Suppressor macrophage (primary cell): ENCODE data around the gene UBE2V1.
"Not testable (repeated sequence)": the region's sequence is repeated elsewhere in the genome, so short reads cannot be mapped to it uniquely, and the experiment has no call there.

Experiments
- DNase-seq, 4 experiments: peaks; one replicate each; pipeline ENCODE4 v3.0.0-alpha.2; 2020 to 2022

Gene UBE2V1

GRCh38 chr20:50094522-50094921 lies 18.4 kb downstream of the UBE2V1 start:
- DNase-seq = no peak

- peak in 1 of 4 experiments; percentile 30 for DNase-seq
Measured at GRCh38 chr20:50093240-50093639, 19.7 kb downstream of the UBE2V1 start.

DNA sequence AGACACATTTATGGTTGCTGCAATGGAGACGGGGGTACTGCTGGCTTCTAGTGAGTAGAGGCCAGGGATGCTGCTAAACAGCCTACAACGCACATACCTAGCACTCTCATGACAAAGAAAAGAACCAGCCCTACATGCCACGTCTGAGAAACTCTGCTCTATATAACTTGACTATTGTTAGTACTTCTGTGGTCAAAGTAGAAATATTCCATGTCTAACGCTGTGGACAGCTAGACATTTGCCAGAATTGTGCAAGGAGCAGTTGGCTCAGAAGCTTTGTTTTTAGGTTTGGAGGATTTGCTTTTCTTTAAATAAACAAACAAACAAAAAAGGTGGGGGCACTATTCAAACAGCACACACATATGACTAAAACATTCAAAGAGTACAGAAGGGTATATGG lies 20.5 kb downstream of the UBE2V1 start:
- DNase-seq = no peak

- no peak for DNase-seq
Measured at GRCh38 chr20:50089787-50090177, 23.2 kb downstream of the UBE2V1 start.

DNA sequence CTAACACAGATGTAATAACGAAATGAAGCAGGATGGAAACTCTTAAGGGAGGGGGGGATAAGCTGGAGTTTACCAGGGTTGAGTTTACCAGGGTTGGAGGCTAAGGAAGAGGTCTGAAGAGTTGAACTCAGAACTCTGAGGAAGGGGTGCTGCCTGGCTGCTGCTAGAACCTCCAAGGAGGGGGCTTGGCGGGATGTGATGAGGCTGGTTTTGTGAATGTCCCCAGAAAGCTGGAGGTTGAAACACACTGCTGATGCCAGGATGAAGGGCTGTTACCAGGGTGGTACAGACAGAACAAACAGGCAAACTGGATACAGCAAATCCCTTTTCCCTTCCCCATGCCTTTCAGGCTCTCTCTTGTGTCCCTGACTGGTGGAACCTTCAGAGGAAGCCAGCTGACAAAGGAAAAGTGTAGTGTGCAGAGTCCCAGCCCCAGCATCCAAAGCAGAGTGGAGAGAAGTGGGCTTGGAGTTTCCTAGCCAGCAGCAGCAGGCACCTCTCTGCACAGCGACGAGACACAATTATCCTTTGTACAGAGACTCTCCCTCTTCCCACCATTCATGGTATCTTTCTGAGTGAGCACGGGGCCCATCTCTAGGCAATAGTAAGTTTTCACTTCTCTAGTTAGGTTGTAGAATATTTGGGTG lies 23.7 kb downstream of the UBE2V1 start:
- no peak for DNase-seq

DNA sequence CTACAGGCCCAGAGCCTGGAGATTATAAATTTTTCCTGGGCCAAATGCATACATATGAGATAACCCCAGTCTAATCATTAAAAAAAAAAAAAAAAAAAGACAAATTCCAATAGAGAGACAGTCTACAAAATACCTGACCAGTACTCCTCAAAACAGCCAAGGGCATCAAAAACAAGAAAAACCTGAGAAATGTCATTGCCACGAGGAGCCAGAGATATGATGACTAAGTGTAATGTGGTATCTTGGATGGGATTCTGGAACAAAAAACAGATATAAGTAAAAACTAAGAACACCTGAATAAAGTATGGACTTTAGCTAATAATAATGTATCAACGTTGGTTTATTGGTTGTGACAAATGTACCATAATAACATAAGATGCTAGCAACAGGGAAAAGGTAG lies 24.9 kb downstream of the UBE2V1 start:
- no peak for DNase-seq

GRCh38 chr20:50085481-50086365 lies 27.2 kb downstream of the UBE2V1 start:
- peak; percentile 73 to 89 (median 88) for DNase-seq

DNA sequence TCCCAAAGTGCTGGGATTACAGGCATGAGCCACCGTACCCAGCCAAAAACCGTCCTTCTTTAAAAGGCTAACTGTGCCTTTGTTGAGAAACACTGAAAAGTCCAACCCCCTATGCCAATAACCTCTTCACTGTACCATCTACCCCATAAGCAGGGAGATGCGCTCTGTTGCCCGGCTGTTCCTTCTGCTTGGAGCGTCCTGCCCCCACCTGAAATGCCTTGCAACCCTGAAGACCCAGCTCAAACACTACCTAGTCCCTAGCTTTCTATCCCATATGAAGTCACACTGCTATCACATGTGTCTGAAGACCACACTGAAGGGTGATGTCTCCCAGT lies 27.8 kb downstream of the UBE2V1 start:
- no peak for DNase-seq

DNA sequence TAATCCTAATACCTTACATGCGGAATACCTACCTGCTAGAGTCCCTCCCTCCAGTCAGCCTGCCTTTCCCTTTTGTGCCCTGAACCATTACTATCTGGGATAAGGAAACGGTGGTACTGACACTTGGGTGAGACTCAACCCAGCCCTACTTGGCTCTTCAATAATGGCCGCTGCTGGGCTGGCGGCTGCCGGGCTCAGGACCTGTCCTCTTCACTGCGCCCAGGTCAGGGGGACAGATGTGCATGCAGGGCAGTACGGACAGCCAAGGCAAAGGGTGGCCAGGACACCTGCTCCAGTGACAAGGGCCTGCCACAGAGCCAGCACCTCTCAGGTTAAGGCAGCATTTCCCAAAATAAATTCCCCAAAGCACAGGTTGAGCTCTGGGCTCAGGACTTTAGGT lies 29.9 kb downstream of the UBE2V1 start:
- no peak for DNase-seq

DNA sequence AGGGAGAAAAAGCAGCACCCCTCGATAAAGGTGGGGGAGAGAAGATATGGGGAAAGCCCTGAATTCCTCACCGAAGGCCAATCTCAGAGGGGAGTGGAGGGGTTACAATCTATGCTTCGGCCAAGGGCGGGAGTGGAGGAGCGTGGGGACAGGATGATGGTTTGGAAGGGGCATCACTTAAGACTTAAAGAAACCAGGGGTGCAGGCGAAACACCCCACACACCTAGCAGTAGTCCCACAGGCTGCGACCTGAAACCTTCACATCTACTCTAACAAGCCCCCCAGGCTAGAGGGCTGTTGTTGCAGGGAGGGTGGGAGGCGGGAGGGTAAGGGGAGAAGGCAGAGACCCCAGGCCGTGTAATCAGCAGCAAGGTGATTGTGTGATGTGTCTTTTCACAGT lies 30.9 kb downstream of the UBE2V1 start:
- not testable (repeated sequence) for DNase-seq

DNA sequence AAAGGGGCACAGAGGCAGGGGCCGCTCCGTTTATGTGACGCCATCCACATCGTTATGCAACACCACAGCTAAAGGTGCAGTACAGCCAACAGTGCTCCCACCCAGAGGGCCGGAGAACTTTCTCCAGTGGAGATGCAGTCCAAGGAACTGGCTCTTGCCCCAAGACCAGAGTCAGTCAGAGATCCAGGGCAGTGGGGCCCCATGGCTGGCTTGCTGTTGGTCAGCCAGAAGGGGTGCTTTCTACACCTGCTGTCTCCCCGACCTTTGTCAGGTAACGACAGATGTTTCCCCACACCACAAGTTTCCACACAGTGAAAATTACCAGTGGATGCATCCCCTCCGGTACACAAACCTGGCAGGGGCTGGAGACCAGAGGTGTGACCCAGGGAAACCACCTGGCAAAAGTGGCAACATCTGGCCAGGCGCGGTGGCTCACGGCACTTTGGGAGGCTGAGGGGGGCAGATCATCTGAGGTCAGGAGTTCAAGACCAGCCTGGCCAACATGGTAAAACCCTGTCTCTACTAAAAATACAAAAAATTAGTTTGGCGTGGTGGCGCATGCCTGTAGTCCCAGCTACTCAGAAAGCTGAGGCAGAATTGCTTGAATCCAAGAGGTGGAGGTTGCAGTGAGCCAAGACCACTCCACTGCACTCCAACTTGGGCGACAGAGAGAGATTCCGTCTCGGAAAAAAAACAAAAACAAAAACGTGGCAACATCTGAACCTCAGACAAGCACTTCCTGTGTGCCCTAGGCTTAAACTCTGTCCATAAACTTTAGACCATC lies 34.9 kb downstream of the UBE2V1 start:
- no peak for DNase-seq

- DNase-seq = no peak
Measured at GRCh38 chr20:50073500-50073899, 39.5 kb downstream of the UBE2V1 start.

DNA sequence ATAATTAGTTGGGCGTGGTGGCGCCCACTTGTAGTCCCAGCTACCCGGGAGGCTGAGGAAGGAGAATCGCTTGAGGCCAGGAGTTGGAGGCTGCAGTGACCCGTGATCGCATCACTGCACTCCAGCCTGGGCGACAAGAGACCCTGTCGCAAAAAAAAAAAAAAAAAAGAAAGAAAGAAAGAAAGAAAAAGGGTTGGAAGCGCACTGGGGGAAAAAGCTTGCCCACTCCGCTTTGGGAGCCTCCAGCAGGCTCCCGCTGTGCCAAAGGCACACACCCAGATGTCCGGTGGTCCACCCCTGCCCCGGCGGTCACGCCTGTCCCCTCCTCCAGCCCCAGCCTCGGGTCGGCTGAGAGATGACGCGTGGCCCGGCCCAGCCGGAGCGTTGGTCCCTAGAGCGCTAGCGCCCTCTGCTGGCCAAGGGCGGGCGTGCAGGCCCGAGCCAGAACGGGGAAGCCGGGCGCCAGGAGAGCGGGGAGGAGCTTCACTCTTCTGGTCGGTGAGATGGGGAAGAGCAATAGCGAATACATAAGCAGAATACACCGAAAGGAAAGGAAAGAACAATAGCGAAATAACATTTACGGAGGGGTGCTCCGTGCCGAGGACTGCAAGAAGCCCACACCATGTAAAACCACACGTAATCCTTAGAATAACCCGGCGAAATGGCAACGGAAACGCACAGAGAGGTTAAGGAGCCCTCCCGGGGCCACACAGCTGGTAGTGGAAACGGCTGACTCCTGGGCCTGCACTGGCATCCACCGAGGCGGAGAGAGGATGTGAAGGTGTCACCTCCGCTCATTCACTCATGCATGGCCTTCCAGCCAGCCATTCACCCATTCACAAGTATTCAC lies 41.7 kb downstream of the UBE2V1 start:
- peak; percentile 90 to 98 (median 94) for DNase-seq

DNA sequence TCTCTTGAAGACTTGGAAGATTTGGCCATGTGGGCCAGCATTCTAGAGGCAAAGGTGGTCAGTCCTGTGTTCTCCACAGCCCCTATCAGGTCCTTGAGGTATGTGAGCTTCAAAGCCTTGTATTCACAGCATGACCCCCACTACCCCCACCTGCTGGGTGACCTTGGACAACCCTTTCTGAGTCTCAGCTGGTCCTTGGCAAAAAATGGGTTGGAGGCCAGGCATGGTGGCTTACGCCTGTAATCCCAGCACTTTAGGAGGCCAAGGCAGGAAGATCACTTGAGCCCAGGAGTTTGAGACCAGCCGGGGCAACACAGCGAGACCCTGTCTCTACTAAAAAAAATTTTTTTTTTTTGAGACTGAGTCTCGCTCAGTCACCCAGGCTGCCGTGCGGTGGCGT lies 42.6 kb downstream of the UBE2V1 start:
- no peak for DNase-seq

DNA sequence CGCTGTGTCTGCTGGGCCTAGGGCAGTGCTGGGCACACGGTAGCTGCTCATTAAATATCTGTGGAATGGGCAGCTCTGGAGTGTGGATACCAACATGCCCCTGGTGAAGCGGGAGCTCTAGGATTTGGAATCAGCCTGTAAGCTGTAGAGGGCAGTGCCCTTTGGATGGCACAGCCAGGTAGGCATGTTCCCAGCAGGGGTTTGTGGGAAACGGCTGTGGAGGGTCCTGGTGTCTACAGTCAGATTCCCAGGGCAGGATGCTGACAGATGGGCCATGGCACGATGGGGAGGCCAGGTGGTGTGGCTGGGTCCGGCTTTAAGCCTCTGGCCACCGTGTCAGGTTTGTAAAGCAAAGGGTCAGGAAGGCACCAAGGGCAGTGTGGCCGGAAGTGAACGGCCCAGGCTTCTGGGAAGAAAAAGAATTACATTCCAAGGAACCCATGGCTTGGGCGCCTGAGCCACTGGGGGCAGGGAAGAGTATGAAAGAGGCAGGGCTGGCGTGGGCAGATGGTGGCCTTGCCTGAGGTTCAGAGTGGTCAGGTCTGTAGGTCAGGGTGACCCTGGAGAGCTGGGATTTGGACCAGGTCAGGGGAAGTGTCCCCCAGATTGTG lies 44.8 kb downstream of the UBE2V1 start:
- DNase-seq = no peak

DNA sequence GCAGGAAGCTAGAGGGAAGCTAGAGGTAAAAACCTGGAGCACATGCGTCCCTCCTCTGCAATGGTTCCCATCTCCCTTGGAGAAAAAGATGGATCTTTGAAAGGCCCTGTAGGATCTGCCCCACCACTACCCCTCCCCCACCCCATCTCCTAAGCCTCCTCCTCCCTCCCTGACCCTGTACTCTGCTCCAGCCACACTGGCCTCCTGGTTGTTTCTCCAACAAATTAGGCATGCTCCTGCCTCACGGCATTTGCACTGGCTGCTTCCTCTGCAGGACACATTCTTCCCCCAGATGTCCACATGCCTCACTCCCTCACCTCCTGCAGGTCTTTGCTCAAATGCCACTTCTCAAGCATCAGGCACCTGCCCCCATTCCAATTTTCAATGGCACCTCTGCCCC lies 45.5 kb downstream of the UBE2V1 start:
- no peak for DNase-seq

DNA sequence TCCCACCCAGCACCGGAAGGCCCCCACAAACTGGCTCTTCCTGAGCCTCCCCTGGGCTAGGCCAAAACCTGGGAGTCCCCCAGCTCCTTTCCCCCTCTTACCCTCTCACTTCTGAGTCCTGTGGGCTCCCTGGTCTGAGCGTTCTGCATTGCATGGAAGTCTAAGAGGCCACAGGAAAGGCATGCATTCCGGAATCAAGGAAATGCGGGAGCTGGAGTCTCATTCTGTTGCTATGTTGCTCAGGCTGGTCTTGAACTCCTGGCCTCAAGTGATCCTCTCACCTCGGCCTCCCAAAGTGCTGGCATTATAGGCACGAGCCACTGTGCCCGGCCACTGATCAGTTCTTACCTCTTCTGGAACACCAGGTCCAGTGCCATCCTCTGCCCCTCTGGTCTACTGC lies 45.9 kb downstream of the UBE2V1 start:
- DNase-seq = no peak

DNA sequence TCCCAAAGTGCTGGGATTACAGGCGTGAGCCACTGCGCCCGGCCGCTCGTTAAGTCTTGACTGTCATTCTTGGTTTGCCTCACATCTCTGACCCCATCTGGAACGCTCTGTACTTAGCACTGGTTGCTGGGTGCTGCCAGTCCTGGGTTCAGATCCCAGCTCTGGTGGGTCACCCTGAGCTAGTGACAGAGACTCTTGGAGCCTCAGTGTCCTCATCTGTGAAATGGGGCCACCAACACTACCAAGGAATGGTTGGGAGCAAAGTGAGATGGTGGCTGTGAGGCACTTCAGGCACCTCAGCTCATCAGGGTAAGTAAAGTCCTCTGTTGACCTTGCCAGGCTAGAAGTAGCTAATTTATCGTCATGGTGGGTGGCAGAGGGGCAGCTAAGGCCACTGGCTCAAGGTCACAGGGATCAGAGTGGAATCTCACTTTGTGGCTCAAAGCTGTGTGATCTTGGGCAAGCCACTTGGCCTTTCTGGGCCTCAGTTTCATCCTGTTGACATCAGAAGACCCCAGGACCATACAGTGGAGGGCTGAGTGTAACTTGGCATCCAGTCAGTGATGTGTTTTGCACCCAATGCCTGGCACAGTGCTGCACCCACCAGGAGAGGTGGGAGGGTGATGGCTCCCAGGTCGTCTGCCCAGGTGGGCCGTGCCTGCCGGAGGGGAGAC lies 46.7 kb downstream of the UBE2V1 start:
- DNase-seq = no peak

DNA sequence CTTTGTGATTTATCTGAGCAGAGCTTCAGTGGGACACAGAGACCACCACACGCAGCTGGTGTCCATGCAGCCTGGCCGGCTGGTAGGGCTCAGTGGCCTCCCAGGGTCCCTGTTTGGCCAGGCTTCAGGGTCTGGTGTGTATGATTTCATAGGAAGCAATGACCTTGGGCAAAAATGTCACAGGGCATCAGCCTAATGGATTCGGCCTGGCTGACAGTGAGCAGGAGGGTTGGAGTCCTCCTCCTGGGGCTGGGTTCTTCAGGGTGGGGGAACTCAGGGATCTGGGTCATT lies 47.7 kb downstream of the UBE2V1 start:
- no peak for DNase-seq

DNA sequence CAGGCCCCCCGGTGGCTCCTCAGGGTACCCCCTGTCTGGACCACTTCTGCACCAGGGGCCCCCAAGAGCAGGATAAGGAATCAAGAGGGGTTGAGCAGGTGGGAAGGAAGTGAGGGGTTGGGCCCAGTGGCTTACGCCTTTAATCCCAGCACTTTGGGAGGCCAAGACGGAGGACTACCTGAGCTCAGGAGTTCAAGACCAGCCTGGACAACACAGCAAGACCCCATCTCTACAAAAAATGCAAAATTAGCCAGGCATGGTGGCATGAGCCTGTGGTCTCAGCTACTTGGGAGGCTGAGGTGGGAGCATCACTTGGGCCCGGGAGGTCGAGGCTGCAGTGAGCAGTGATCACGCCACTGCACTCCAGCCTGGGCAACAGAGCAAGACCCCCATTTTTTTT lies 49.2 kb downstream of the UBE2V1 start:
- not testable (repeated sequence) for DNase-seq

DNA sequence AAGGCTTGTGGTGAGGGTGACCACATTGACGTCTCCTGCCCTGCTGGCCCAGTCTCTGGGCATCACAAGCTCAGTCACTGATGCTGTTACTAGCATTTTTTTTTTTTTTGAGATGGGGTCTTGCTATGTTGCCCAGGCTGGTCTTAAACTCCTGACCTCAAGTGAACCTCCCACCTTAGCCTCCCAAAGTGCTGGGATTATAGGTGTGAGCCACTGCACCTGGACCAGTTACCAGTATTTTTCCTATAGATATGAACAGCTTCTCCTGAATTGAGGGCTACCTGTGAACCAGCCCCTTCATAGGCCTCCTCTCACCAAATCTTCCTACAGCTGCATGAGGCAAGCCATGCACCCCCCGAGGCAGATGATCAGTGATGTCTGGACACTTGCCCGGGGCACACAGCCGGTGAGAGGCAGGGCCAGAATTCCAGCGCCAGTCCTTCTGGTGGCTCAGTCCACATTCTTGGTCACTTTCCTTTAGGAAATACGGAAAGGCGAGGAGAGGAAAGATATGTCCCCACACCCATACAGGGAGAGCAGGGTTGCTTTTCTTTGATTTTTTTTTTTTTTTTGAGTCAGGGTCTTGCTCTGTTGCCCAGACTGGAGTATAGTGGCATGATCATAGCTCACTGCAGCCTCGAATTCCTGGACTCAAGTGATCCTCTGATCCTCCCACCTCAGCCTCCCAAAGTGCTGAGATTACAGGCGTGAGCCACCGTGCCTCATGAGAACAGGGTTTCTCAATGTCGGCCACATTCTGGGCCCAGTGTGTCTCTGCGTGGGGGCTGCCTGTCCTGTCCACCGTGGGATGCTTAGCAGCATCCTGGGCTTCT lies 50.7 kb downstream of the UBE2V1 start:
- DNase-seq = no peak
